Activated CD4-positive, CD25-positive, alpha-beta regulatory T cell treated with anti-CD3 and anti-CD28 coated beads, Interleukin-2, amount 50 U/mL, for 72 hours (primary cell): Measurements from ENCODE around the gene KIF3A.
"Not testable (repeated sequence)": the region's sequence is repeated elsewhere in the genome, so short reads cannot be mapped to it uniquely, and the experiment has no call there.

Experiments
- DNase-seq: peaks from one replicate; pipeline ENCODE4 v3.0.0; 2021

The KIF3A gene

DNA sequence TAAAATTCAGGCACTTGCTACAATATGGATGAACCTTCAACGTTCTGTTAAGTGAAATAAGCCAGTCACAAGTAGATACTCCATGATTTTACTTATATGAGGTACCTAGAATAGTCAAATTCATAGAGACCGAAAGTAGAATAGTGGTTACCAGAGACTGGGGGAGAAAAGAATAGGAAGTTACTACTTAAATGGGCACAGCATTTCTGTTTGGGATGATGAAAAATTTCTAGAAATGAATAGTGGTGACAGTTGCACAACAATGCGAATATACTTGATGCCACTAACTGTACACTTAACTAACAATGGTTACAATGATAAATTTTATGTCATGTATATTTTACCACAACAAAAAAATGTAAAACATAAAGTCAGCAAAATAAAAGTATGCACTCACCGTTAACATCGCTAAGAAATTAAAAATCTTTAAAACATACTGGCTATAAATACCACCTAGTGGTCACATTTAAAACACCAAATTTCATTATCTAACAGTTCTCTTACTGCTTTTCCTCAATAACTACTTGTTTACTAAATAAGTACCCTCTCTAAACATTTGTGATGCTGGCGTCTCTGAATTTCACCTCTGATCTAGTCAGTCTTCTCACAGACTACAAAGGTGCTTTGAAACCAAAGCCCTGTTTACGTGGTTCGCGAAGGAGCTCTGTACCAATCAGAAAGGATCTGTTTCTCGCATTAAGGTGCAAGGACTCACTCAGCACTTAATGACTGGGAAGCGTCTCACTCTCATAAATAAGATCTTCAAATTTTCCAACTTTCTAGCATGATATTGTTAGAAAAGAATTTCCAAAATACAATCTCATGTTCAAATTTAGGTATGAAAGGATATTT, 22.7 kb downstream of the KIF3A start:
- DNase-seq: no peak

GRCh38 chr5:132708645-132709044, 28.7 kb downstream of the KIF3A start:
- no peak for DNase-seq

DNA sequence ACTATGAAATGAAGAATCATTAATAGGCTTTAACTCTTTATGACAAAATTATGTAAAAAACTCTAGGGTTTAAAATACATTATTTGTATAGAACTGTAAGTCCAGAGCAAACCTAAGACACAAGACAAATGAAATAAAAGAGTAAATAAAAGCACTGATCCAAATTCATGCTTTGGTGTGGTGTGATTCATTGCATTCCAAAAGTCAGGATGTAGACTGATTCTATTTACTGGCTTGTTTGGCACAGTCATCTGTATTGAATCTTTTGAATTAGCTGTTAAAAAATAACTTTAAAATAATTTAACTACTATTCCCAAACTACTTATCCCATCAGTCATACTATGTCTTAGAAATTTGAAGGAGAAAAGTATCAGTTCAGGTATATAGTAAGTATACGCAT, 32.5 kb downstream of the KIF3A start:
- no peak for DNase-seq

DNA sequence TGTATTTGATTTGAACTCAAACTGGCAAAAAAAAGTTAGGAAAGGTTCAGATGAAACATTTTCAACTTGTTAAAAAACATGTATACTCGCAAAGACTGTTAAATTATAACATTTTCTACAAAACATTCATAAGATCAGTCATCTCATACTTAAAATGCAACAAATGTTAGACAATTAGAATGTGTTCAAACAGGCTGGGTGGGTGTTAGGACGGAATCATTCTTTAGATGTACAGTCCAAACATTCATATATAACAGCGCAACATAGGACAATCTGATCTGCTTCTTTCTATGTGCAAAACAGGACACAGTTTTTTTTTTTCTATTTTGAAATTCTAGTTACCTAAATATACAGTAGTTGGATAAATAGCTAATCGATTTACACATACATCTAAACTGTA, 41.4 kb downstream of the KIF3A start:
- DNase-seq: no peak

GRCh38 chr5:132692632-132692967, 44.7 kb downstream of the KIF3A start:
- no peak for DNase-seq

GRCh38 chr5:132691755-132692631, 45.4 kb downstream of the KIF3A start:
- not testable (repeated sequence) for DNase-seq

DNA sequence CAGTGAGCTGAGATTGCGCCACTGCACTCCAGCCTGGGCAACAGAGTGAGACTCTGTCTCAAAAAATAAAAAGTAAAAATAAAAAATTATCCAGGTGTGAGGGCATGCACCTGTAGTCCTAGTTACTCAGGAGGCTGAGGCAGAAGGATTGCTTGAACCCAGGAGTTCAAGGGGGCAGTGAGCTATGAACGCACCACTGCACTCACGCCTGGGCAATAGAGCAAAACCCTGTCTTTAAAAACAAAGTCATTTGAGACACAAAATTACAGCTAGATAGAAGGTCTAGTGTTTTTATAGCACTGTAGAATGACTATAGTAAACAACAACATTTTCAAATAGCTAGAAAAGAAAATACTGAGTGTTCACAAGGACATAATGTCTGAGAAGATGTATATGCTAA, 47.2 kb downstream of the KIF3A start:
- no peak for DNase-seq

DNA sequence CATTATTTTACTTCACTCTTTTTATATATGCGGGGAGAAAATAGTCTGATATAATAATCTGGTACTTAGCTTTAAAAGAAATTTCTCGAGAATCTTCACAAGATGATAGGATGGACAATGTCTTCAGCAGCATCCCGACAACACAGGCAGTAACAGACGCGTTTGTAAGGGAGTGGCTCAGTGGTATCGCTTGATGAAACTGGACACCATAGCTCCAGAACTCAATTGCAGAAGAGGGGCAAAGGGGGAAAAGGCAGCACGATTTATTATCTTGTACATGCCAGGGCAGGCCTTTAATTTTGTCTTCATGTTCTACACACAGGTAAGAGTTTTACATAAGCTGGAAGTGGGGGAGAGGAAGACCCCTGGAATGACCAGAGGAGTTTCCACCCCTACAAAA, 47.8 kb downstream of the KIF3A start:
- DNase-seq: no peak

DNA sequence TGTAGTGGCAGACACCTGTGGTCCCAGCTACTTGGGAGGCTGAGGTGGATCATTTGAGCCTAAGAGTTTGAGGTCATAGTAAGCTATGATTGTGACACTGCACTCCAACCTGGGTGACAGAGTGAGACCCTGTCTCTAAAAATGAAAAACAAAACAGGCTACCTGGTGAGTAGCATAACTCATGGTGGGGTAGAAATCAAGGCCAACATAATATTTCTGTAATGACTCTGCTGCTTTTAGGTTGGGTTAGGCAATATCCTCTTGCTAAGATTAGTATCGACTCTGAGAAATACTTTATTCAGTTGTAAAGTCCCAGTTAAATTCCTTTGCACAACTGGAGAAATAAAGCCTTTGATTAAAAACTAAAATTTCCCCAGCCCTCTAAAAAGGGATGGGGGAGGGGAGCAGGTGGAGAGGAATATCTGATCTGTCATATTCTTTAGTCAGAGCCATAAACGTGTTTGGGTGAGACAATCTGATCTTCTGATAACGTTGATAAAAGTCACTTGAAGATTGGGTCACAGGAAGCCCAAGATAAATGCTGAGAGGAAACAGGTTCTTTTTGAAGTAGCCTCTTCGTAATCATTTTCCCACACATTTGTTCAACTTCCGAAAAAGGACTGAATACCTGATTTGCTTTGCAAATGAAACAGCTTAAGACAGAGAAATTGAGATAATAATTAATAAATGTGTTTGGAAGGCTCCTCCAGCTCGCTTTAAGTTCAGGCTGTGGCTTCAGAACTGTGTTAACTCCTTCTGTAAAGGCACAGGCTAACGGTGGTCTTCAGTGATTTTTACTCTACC, 48.6 kb downstream of the KIF3A start:
- DNase-seq: no peak

GRCh38 chr5:132687995-132688394, 49.4 kb downstream of the KIF3A start:
- DNase-seq: no peak

GRCh38 chr5:132686193-132686592, 51.2 kb downstream of the KIF3A start:
- DNase-seq: no peak

DNA sequence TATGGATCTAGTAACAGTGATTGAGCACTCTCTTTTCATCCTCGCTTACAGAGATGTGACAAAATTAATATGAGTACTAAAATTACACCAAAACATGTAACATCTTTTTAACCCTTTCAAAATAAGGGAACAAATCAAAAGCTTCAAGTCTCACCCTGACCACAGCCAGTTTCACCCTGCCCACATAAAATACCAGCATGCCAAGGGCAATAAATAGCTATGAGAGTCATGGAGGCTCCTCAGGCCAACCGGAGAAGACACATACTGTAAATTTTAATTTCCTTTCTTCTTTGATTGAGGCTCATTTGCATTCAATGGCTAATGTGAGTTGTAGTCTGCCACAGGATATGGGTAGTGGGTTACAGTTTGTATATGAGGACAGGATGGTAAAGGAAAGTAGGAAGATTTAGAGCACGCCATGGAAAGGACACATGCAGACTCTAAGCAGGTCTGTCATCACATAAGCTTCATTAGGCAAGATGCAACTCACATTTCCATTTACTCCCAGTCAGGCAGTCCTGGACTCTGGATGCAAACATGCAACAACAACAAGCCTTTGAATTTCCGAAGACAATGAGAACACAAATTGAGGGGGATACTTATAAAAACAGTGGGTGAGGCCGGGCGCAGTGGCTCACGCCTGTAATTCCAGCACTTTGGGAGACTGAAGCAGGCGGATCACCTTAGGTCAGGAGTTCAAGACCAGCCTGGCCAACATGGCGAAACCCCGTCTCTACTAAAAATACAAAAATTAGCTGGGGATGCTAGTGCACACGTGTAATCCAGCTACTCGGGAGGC, 52.2 kb downstream of the KIF3A start:
- no peak for DNase-seq

DNA sequence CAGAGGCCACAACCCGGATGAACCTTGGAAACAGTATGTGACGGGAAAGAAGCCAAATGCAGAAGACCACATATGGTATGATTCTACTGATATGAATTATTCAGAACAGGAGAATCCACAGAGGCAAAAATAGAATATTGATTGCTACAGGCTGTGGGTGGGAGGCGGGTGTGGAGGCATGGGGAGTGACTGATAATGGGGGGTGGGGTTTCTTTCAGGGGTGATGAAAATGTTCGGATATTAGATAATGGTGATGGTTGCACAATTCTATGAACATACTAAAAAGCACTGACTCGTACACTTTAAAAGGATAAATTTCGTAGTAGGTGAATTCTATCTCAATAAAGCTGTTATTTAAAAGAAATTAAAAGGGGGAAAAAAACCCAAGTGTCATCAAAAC, 52.9 kb downstream of the KIF3A start:
- no peak for DNase-seq

GRCh38 chr5:132681983-132682382, 55.4 kb downstream of the KIF3A start:
- no peak for DNase-seq

GRCh38 chr5:132681476-132681831, 55.9 kb downstream of the KIF3A start:
- DNase-seq: no peak

DNA sequence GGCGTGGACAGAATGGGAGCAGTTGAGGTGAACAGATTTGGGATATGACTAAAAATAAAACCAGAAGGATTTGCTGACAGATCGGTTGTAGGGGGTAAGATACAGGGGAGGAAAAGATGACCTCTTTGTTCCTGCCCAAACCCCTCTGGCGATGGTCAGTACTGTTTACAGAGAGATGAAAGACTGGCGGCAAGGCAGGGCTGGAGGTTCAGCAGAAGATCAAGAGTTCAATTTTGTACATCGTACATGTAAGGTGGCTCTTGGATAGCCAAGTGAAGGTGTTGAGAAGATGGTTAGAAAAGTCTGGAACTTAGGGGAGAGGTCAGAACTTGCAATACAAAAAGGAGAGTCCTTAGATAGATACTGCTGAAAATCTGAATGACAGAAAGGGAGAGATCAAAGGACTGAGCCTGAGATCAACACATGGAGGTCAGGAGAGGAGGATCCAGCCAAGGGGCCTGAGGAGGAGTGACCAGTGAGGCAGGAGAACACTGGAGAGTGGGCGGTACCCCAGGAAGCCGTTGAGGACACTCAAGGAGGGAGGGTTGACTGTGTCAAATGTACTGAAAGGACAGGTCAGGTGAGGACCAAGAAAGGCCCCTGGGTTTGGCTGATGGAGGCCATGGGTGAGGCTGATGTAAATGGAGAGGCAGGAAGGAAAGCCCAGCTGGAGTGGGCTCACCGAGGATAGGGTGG, 56.4 kb downstream of the KIF3A start:
- DNase-seq: no peak

DNA sequence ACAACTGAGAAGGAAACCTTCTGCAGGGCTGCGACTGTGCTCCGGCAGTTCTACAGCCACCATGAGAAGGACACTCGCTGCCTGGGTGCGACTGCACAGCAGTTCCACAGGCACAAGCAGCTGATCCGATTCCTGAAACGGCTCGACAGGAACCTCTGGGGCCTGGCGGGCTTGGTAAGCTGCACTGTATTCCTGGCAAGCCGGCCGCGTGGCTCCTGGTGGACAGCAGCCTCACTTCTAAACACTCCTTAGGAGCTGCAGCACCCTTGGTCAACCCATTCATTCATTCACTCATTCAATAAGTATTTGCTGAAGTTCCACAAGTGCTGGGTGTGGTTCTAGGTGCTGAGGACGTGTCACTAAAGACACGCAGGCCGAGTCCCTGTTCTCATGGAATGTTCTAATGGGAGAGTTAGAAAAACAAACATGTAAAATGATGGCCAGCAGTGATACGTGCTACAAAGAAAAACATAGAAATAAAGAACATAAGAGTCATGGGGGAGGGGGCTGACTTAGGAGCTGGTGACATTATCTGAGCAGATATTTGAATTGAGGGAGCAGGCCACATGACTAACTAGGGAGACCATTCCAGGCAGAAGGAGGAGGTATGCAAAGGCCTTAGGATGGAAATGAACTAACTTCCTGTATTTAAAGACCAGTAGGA, 57.5 kb downstream of the KIF3A start:
- DNase-seq: no peak

DNA sequence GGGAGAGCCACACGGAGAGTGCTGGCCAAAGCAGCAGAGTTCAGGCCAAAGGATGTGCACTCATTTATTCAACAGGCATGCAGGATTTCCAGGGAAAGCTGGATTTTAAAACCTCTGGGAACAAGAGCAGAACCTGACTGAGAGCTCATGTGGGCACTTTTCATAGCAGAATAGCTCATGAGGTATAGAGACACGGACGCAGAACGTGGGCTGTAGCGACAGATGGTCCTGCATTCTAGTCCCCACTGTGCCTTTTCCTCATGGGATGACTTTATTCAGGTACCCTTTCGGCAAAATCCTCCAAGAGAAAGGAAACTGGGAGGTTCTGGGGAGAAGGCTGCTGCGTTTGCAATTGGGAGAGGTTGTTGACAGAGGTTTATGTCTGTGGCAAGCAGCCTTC, 58.2 kb downstream of the KIF3A start:
- no peak for DNase-seq

- DNase-seq: no peak
These were observed 58.6 kb downstream of the KIF3A start for GRCh38 chr5:132678735-132679134.

DNA sequence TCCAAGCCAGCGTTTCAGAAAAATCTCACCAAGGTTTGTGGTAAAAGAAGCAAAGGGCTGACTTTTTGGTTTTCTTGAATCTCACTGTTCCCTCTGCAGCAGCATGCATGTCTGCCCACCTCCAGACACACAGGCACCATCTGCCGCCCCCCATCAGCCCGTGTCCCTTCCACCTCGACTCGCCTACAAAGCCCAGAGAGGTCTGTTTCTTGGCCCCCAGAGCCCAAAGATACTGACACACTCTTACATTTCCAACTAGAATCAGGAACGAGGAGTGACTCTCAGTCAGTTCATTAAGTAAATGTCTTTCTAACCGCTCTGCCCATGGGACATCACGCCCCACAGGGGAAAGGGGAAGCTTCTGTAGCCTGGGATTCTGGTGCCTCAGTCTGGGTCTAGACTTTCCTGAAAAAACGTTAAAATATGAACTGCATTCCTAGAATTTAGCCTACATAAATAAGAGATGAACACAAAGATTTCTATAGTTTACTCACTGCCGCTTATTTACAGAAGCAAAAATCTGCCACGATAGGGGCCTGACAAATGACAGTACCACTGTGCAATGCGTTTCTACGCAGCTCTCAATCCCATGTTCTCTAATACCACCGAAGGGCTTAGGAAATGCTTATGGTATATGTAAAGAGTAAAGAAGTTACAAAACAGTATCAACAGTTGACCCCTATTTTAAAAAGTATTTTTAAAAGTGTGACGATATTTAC, 59.5 kb downstream of the KIF3A start:
- DNase-seq: no peak

GRCh38 chr5:132677191-132677590, 60.2 kb downstream of the KIF3A start:
- DNase-seq: no peak
